GM20000 (cell line): ENCODE results near the gene LRRTM3.

Experiments
- DNase-seq: peaks from one replicate; pipeline ENCODE4 v3.0.0; 2012; ENCODE audit warnings: low spot score
- CTCF ChIP-seq: IDR thresholded peaks from 2 replicates; pipeline ENCODE4 v1.5.1; 2012; ENCODE audit warnings: mild to moderate bottlenecking, control low read depth; ENCODE audit errors: extremely low read depth, missing control alignments

The LRRTM3 gene

DNA sequence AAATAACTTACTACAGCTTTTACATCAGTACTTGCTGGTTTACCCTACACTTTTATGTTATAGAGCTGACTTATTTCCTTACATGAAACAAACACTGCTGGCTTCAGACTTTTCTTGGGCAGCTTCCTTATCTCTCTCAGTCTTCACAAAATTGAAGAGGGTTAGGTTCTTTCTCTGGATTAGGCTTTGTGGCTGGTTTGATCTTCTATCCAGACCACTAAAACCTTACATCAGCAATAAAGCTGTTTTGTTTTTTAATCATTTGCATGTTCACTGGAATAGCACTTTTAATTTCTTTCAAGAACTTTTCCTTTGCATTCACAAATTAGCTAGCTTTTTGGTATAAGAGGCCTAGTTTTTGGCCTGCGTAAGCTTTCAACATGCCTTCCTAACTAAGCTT is 218.7 kb downstream of the LRRTM3 start:
- no peak for TF ChIP-seq CTCF
- DNase-seq, result no peak
